Ishikawa (cell line): ENCODE results near the gene RHBDL3.

Experiments used
- CREB1 ChIP-seq: IDR thresholded peaks from 2 replicates; pipeline ENCODE4 v1.6.1; 2012; ENCODE audit warnings: low read depth
- TAF1 ChIP-seq: IDR thresholded peaks from 2 replicates; pipeline ENCODE4 v1.6.1; 2012; ENCODE audit warnings: low read depth, mild to moderate bottlenecking
- TF ChIP-seq, protein P1 (sequence below): IDR thresholded peaks from 2 replicates; pipeline ENCODE4 v1.6.1; 2012
- TF ChIP-seq, protein P2 (sequence below): IDR thresholded peaks from 2 replicates; pipeline ENCODE4 v1.6.1; 2012; ENCODE audit warnings: low read depth, mild to moderate bottlenecking

DNA sequence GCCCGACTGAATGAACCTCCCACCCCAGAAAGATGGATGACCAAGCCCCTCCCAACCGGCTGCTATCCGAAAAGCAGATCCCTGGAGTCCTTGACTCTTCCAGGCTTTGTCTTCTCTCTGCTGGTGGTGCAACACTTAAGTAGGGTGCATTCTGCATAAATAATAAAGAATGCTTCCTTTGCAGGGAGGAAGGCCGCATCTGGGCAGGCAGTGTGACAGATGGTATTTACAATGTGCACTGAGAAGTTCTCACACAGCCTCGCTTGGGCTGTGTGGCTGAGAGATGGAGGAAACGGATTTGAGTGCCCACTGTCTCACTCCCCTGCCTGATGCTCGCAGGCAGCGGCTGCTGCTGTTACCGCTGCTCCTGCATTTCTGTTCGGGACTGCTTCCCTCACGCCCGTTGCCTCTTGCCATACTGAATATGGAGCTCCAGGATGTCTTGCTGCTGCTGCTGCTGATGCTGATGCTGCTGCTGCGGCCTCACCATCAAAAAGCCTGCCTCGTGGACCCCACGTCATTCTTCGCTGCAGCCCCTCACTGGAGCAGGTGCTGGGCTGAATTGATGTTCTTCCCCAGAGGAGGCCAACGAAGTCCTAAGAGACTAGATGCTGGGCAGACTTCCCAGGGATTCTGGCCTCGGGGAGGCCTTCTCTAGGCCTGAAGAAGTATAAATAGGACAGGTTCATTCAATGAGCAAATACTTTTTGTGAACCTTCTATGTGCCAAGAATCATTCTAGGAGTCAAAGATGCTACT is 7.1 kb upstream of the RHBDL3 start:
- TF ChIP-seq, protein P1, sequence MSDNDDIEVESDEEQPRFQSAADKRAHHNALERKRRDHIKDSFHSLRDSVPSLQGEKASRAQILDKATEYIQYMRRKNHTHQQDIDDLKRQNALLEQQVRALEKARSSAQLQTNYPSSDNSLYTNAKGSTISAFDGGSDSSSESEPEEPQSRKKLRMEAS, result no peak
- TF ChIP-seq CREB1 (no peak), TAF1 (no peak)
- TF ChIP-seq, protein P2, sequence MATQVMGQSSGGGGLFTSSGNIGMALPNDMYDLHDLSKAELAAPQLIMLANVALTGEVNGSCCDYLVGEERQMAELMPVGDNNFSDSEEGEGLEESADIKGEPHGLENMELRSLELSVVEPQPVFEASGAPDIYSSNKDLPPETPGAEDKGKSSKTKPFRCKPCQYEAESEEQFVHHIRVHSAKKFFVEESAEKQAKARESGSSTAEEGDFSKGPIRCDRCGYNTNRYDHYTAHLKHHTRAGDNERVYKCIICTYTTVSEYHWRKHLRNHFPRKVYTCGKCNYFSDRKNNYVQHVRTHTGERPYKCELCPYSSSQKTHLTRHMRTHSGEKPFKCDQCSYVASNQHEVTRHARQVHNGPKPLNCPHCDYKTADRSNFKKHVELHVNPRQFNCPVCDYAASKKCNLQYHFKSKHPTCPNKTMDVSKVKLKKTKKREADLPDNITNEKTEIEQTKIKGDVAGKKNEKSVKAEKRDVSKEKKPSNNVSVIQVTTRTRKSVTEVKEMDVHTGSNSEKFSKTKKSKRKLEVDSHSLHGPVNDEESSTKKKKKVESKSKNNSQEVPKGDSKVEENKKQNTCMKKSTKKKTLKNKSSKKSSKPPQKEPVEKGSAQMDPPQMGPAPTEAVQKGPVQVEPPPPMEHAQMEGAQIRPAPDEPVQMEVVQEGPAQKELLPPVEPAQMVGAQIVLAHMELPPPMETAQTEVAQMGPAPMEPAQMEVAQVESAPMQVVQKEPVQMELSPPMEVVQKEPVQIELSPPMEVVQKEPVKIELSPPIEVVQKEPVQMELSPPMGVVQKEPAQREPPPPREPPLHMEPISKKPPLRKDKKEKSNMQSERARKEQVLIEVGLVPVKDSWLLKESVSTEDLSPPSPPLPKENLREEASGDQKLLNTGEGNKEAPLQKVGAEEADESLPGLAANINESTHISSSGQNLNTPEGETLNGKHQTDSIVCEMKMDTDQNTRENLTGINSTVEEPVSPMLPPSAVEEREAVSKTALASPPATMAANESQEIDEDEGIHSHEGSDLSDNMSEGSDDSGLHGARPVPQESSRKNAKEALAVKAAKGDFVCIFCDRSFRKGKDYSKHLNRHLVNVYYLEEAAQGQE, result no peak
